K562 treated with DMSO at 1 percent for 12 hours (cell line): ENCODE results near the gene BACH1. TPM values are rescaled to one million over a fixed set of nuclear protein-coding genes. Genes with fewer than 3 reads are reported as not detected.

ENCODE experiments used
- total RNA-seq: library from RNA; unstranded; fragments of 300-600 nt; gene quantifications from 2 replicates; pipeline ENCODE4 v1.2.3, GENCODE V29; 2022; ENCODE audit not compliant: insufficient read depth

The BACH1 gene
- 8.3 and 35.1 TPM in 2 replicates for total RNA-seq

GRCh38 chr21:29298348-29299045 is at the start of gene BACH1:
BACH1 (plus strand) TSS chr21:29298922; CDS start chr21:29321281, 22,359 bp downstream.

Other genes with a start within 250 kb of the BACH1 start
- gene CCT8, start 225.3 kb upstream of the BACH1 start, total RNA-seq = 254 and 339 TPM in 2 replicates
- not detected in 2 replicates for gene MAP3K7CL, start 168.3 kb upstream of the BACH1 start, total RNA-seq